Ovary (tissue), 9 donors: ENCODE results near the gene ARID5A. TPM values are rescaled to one million over a fixed set of nuclear protein-coding genes. Genes with fewer than 3 reads are reported as not detected.

Source experiments
- DNase-seq, 5 donors: peaks; one replicate each; pipeline ENCODE4 v3.0.0-alpha.2; 2019 to 2020
- H3K27ac ChIP-seq, 2 donors: fragments of 200-600 bp; one replicate each; pipeline versions ENCODE4 v1.5.1 to v1.8.0; 2019 to 2022
- H3K27me3 ChIP-seq: fragments of 200-600 bp; one replicate; pipeline ENCODE4 v1.8.0; 2022
- H3K36me3 ChIP-seq: fragments of 200-600 bp; sonication (generic); one replicate; pipeline ENCODE4 v1.5.1; 2019
- H3K4me1 ChIP-seq: one replicate; pipeline ENCODE4 v1.8.1; 2013; ENCODE audit warnings: mild to moderate bottlenecking, moderate library complexity; ENCODE audit not compliant: insufficient read depth
- H3K4me3 ChIP-seq: fragments of 200-600 bp; sonication (generic); one replicate; pipeline ENCODE4 v1.5.1; 2017
- H3K9me3 ChIP-seq, 2 donors: fragments of 200-600 bp in 1 of 2; sonication (generic) in 1 of 2; one replicate each; pipeline versions ENCODE4 v1.5.1 to v1.8.1; 2013 to 2019; ENCODE audit warnings: mild to moderate bottlenecking in 1 of 2, moderate library complexity in 1 of 2
- CTCF ChIP-seq, 3 donors: fragments of 450-650 bp in 2 of 3; fragments of 200-600 bp in 1 of 3; IDR thresholded peaks; one replicate each; pipeline versions ENCODE4 v1.5.1 to v1.8.0; 2016 to 2022; ENCODE audit warnings: antibody characterized with exemption in 3 of 3, mild to moderate bottlenecking in 1 of 3
- EP300 ChIP-seq: sonication (generic); formaldehyde crosslinking; IDR thresholded peaks from one replicate; pipeline ENCODE4 v1.6.1; 2017; ENCODE audit warnings: antibody characterized with exemption
- POLR2A ChIP-seq: fragments of 450-650 bp; IDR thresholded peaks from one replicate; pipeline ENCODE4 v1.6.1; 2017; ENCODE audit warnings: antibody characterized with exemption, mild to moderate bottlenecking, moderate library complexity
- WGBS, 3 donors: extraction: QIAGEN DNeasy Blood & Tissue Kit in 1 of 3; methylation state at CpG; one replicate each; pipeline versions ENCODE4 v1.1.5 to v1.1.7; 2013 to 2017; 5-methylcytosine and 5-hydroxymethylcytosine counted together
- intact Hi-C, 4 donors: fragments of 100-400 bp; cut with DNase I; formaldehyde crosslinking; loops; one replicate each; pipeline versions ENCODE4 v1.11.0 to v1.15.1; 2022 to 2023
- polyA plus RNA-seq, 2 donors: library from polyadenylated mRNA; stranded (reverse); fragments of 200-250 nt in 1 of 2; fragments of 350-450 nt in 1 of 2; fragmentation: Illumina TruSeq in 1 of 2; extraction: RNeasy Lipid Tissue Mini Kit (QIAGEN cat#74804) in 1 of 2; gene quantifications; one replicate each; pipeline ENCODE4 v1.2.3, GENCODE V29; 2013 to 2014
- total RNA-seq, 7 donors: library from RNA; depleted of rRNA in 2 of 7; stranded (reverse); fragments of >200 nt in 2 of 7; fragmentation: NEBNext Ultra II Directional in 3 of 7; extraction: Animal tissue kit (Norgen Biotek cat#: 25700) in 3 of 7; gene quantifications; one replicate each; pipeline versions ENCODE4 v1.1.0 to v1.2.4, GENCODE V29; 2016 to 2023
- donor health status: DM: no; HTN: no; CAD: no; lungs with moderate emphysema.
- donor health status: DM: no; HTN: no; CAD: no.
- donor health status: Bipolar disorder and iron deficiency.
- donor health status: DM: yes; HTN: yes; CAD: no.
- donor health status: DM: no; HTN: no; CAD: no.
- donor health status: DM: yes; HTN: yes; CAD: no.

The ARID5A gene
- total and polyA plus RNA-seq, 9 donors = 1.5 to 46.1 (median 17.1) TPM

DNA sequence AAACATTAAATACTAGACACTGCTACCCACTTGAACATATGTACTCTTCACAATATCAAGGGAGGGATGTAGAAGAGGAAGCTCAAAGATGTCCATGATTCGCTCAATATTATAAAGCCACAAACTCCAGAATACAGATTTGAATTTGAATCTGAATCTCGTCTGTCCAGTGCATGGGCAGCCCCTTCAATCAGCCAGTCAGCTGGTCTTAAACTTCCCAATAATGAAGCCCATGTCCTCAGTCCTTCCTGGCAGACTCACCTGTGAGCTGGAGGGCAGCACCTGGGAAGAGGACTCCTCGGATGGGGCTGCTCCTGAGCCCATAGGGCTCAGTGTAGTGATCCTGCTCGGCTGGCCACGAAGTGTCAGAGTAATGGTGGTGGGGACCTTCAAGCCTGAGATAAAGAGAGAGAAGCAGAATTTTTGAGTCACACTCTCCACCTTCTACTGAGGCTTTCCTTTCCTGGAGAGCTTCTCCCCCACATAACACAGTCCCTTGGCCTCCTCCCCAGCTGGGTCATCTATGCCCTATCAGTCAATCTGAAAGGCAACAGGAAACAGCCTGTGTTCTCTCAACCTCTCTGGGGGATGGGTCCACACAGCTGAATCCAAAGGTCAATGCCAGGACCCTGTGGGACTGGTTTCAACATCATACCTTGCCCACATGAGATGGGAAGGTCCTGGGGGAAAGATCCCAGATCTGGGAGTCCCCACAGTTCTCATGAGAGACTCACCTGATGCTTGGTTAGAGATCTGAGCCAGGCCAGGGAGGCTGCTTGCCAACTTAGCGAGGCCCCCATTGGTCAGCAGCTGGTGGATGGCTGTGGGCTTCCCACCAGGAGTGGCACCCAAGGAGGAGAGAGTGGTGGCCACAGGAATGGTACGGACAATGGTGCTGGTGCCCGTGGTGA, 65.1 kb downstream of the ARID5A start:
- Histone ChIP-seq H3K27ac (no peak overlapping the region), H3K4me1 (no peaks in the 10 kb centered on the region), H3K9me3 (no peaks in the 10 kb centered on the region), H3K27me3 (no peaks in the 10 kb centered on the region), H3K36me3 (no peaks in the 10 kb centered on the region), H3K4me3 (no peak overlapping the region)
- TF ChIP-seq EP300 (no peak), CTCF (IDR thresholded peaks at IDR 0.05) (no peak), POLR2A (no peak)
- 84 to 90% (median 90%) methylated on average over 8 of the region's 8 CpGs for WGBS, 3 donors
- intact Hi-C loops = no loop called here
- DNase-seq = no peak

Other genes starting within 250 kb of the ARID5A start
- 100 to 1,000 TPM in 5 of 7 donors, 10 to 100 TPM in 2; 71.1 to 149 (median 125) TPM for gene SNRNP200, start 231.2 kb upstream of the ARID5A start, total RNA-seq
- gene SNRNP200, start 231.2 kb upstream of the ARID5A start, polyA plus RNA-seq = 100 to 1,000 TPM in 1 of 2 donors, 10 to 100 TPM in 1; 92.9 to 102 TPM
- under 1 TPM; 0.11 to 0.92 (median 0.40) TPM for gene ITPRIPL1, start 211.4 kb upstream of the ARID5A start, total RNA-seq
- 1 to 10 TPM in 1 of 2 donors, under 1 TPM in 1; 0.46 to 1.2 TPM for gene ITPRIPL1, start 211.4 kb upstream of the ARID5A start, polyA plus RNA-seq
- gene NCAPH, start 201.0 kb upstream of the ARID5A start, total RNA-seq = 1 to 10 TPM in 1 of 7 donors, under 1 TPM in 6; 0.18 to 3.1 (median 0.64) TPM
- gene NCAPH, start 201.0 kb upstream of the ARID5A start, polyA plus RNA-seq = 1 to 10 TPM in 1 of 2 donors, under 1 TPM in 1; 0.48 to 1.4 TPM
- not detected for gene NEURL3, start 31.4 kb upstream of the ARID5A start, total RNA-seq
- gene NEURL3, start 31.4 kb upstream of the ARID5A start, polyA plus RNA-seq = under 1 TPM in 1 of 2 donors, not detected in 1; 0.06 TPM
- gene KANSL3, start 101.6 kb downstream of the ARID5A start, total RNA-seq = 10 to 100 TPM; 34.5 to 55.7 (median 48.4) TPM
- 10 to 100 TPM; 28.0 to 39.5 TPM for gene KANSL3, start 101.6 kb downstream of the ARID5A start, polyA plus RNA-seq
- under 1 TPM; 0.12 to 0.80 (median 0.34) TPM for gene FER1L5, start 106.0 kb downstream of the ARID5A start, total RNA-seq
- gene FER1L5, start 106.0 kb downstream of the ARID5A start, polyA plus RNA-seq = under 1 TPM; 0.08 to 0.23 TPM
- 10 to 100 TPM; 14.8 to 29.4 (median 22.5) TPM for gene LMAN2L, start 203.3 kb downstream of the ARID5A start, total RNA-seq
- gene LMAN2L, start 203.3 kb downstream of the ARID5A start, polyA plus RNA-seq = 10 to 100 TPM; 23.1 to 41.6 TPM
- gene CNNM4, start 224.2 kb downstream of the ARID5A start, total RNA-seq = 1 to 10 TPM; 3.9 to 8.3 (median 7.0) TPM
- gene CNNM4, start 224.2 kb downstream of the ARID5A start, polyA plus RNA-seq = 1 to 10 TPM; 2.7 to 7.1 TPM